Measurements from ENCODE around the gene TNFAIP8. TPM values are rescaled to one million over a fixed set of nuclear protein-coding genes. Genes with fewer than 3 reads are reported as not detected.
A peak's percentile ranks its signal among the peaks of the same experiment; 100 is the strongest.

The TNFAIP8 gene
- polyA plus RNA-seq, 4 donors: 8.5 to 12.7 (median 10.9) TPM

DNA sequence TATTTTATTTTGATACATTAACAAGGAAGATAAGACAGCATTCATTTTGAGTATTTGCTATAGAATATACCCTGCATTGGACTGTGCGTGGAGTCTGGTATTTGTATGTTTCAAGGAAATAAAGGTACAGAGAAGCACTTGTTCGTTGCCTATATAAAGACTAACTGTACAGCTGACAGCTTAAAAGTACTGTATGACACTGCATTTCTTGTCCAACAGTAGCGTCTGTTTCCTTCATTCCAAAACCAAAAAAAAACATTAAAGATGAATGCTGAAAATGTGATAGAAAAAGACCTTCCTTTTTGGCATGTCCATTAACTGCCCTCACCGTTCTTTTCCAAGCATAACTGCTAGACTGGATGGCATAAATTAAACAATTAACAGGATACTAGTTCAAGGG lies 15.3 kb downstream of the TNFAIP8 start:
- peaks cover 0 to 5% (median 0%) of the 10 kb centered on the region in 3 donors for H3K4me1 ChIP-seq (ENCODE audit: control insufficient read depth in 3 of 3, insufficient read depth in 2 of 3, low read depth in 1 of 3, low read length in 2 of 3)
- no peak for FAIRE-seq

DNA sequence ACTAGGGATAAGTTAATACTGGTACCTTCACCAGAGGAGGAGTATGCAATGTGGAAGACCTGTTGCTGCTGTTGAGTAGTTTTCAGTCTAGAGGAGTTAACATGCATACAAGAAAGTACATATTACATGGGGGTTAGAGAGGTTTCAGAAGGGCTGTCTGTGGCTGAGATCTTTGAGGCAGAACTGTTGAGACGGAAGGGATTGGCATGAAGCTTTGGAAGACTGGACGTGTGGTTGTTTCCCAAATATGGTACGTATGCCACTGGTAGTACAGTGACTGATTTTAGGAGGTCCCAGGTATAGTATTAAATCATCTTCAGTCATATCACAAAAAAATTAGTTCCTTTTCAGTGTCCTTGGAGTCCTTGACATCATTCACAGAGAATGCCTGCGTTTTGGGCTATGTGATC lies 17.6 kb downstream of the TNFAIP8 start:
- no peak overlapping the region for H3K4me3 ChIP-seq (ENCODE audit: low read depth in 1 of 3, low read length in 3 of 3)
- DNase-seq (no peak), FAIRE-seq (no peak)
- no peaks in the 10 kb centered on the region for H3K27me3 ChIP-seq (ENCODE audit: control insufficient read depth in 3 of 3, insufficient read depth in 3 of 3, low read length in 3 of 3)
- WGBS, 3 donors: 83 to 94% (median 94%) methylated on average over 4 of the region's 4 CpGs
- no peaks in the 10 kb centered on the region for H3K9me3 ChIP-seq (ENCODE audit: control insufficient read depth in 2 of 2, insufficient read depth in 1 of 2, low read depth in 1 of 2, low read length in 1 of 2)
- H3K27ac ChIP-seq (ENCODE audit: low read depth in 1 of 3, low read length in 2 of 3): no peak overlapping the region
- no peaks in the 10 kb centered on the region for H3K36me3 ChIP-seq (ENCODE audit: control insufficient read depth in 3 of 3, insufficient read depth in 2 of 3, low read depth in 1 of 3, low read length in 3 of 3)
- H3K4me1 ChIP-seq (ENCODE audit: control insufficient read depth in 3 of 3, insufficient read depth in 2 of 3, low read depth in 1 of 3, low read length in 2 of 3): peaks cover 0 to 5% (median 0%) of the 10 kb centered on the region in 3 donors

More for the DNA sequence above, 15.3 kb downstream of the TNFAIP8 start:
- H3K4me3 ChIP-seq (ENCODE audit: low read depth in 1 of 3, low read length in 3 of 3): no peak overlapping the region
- no peaks in the 10 kb centered on the region for H3K9me3 ChIP-seq (ENCODE audit: control insufficient read depth in 2 of 2, insufficient read depth in 1 of 2, low read depth in 1 of 2, low read length in 1 of 2)
- DNase-seq: no peak
- WGBS, 3 donors: 74 to 89% (median 85%) methylated on average over 4 of the region's 4 CpGs
- no peaks in the 10 kb centered on the region for H3K36me3 ChIP-seq (ENCODE audit: control insufficient read depth in 3 of 3, insufficient read depth in 2 of 3, low read depth in 1 of 3, low read length in 3 of 3)
- H3K27me3 ChIP-seq (ENCODE audit: control insufficient read depth in 3 of 3, insufficient read depth in 3 of 3, low read length in 3 of 3): no peaks in the 10 kb centered on the region
- H3K27ac ChIP-seq (ENCODE audit: low read depth in 1 of 3, low read length in 2 of 3): no peak overlapping the region

DNA sequence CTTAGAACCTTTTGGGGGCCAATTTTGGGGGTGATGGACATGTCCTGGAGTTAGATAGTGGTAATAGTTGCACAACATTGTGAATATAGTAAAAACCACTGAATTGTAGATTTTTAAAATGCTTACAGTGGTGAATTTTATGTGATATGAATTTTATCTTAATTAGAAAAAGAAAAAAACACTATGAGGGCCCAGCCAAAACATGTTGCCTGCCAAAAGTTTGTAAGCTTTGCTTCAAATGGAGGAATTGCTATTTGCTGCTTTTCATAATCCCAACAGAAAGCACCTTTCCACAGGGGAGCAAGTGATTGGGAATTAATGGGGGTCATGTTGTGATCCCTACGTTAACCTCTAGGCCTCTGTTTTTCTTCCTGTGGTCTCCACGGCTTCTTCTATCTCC lies 19.1 kb downstream of the TNFAIP8 start:
- H3K27ac ChIP-seq (ENCODE audit: low read depth in 1 of 3, low read length in 2 of 3): peak overlapping the region in 1 of 3 donors; percentile 20
- WGBS, 3 donors: 74 to 91% (median 91%) methylated on average over 2 of the region's 2 CpGs
- H3K4me3 ChIP-seq (ENCODE audit: low read depth in 1 of 3, low read length in 3 of 3): no peak overlapping the region
- FAIRE-seq (no peak), DNase-seq (no peak)
- no peaks in the 10 kb centered on the region for H3K4me1 ChIP-seq (ENCODE audit: control insufficient read depth in 3 of 3, insufficient read depth in 2 of 3, low read depth in 1 of 3, low read length in 2 of 3)
- H3K9me3 ChIP-seq (ENCODE audit: control insufficient read depth in 2 of 2, insufficient read depth in 1 of 2, low read depth in 1 of 2, low read length in 1 of 2): no peaks in the 10 kb centered on the region
- H3K36me3 ChIP-seq (ENCODE audit: control insufficient read depth in 3 of 3, insufficient read depth in 2 of 3, low read depth in 1 of 3, low read length in 3 of 3): no peaks in the 10 kb centered on the region
- no peaks in the 10 kb centered on the region for H3K27me3 ChIP-seq (ENCODE audit: control insufficient read depth in 3 of 3, insufficient read depth in 3 of 3, low read length in 3 of 3)

DNA sequence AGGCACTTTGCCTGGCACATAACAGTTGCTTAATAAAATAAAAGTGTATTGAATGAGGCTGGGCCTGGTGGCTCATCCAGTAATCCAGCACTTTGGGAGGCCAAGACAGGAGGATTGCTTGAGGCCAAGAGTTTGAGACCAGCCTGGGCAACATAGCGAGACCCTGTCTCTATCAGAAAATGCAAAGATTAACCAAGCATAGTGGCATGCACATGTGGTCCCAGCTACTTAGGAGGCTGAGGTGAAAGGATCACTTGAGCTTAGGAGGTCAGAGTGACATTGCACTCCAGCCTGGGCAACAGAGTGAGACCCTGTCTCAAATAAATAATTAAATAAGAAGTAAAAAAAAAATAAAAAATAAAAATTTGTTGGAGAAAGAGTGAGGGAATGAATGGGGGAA lies 21.2 kb downstream of the TNFAIP8 start:
- no peak for FAIRE-seq
- H3K27me3 ChIP-seq (ENCODE audit: control insufficient read depth in 3 of 3, insufficient read depth in 3 of 3, low read length in 3 of 3): no peaks in the 10 kb centered on the region

DNA sequence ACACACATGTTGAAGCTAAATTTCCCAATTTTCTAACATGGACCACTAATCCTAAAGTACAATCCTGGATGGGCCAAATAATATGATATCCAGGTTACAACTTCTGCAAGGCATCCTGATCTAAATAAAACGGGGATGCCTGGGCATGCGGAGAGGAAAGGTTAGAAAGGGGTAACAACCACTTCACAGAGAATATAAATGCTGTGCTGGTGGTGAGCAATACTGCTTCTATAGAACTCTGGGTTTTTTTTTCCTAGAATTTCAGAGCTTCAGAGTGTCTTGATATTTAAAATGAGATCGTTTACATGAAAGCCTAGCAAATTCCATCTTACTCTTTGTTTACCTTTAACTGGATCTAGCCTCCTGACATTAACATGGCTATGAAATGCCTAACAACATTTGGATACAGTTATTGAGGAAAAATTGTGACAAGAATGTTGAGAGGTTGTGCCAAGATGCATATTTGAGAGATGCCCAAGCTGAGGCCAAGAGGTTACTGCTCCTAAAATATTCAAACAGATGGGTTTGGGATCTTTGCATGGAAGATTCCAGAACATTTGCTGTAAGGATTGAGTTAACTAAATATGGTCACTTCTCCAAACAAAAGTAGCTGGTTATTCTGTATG lies 22.4 kb downstream of the TNFAIP8 start:
- DNase-seq (no peak), FAIRE-seq (no peak)
- 68 to 86% (median 77%) methylated on average over 3 of the region's 3 CpGs for WGBS, 3 donors
- no peaks in the 10 kb centered on the region for H3K4me1 ChIP-seq (ENCODE audit: control insufficient read depth in 3 of 3, insufficient read depth in 2 of 3, low read depth in 1 of 3, low read length in 2 of 3)
- H3K36me3 ChIP-seq (ENCODE audit: control insufficient read depth in 3 of 3, insufficient read depth in 2 of 3, low read depth in 1 of 3, low read length in 3 of 3): no peaks in the 10 kb centered on the region
- H3K27ac ChIP-seq (ENCODE audit: low read depth in 1 of 3, low read length in 2 of 3): no peak overlapping the region
- H3K4me3 ChIP-seq (ENCODE audit: low read depth in 1 of 3, low read length in 3 of 3): no peak overlapping the region
- no peaks in the 10 kb centered on the region for H3K9me3 ChIP-seq (ENCODE audit: control insufficient read depth in 2 of 2, insufficient read depth in 1 of 2, low read depth in 1 of 2, low read length in 1 of 2)
- no peaks in the 10 kb centered on the region for H3K27me3 ChIP-seq (ENCODE audit: control insufficient read depth in 3 of 3, insufficient read depth in 3 of 3, low read length in 3 of 3)

More for the DNA sequence above, 21.2 kb downstream of the TNFAIP8 start:
- H3K4me1 ChIP-seq (ENCODE audit: control insufficient read depth in 3 of 3, insufficient read depth in 2 of 3, low read depth in 1 of 3, low read length in 2 of 3): no peaks in the 10 kb centered on the region
- 96 to 100% (median 96%) methylated on average over 1 of the region's 1 CpG for WGBS, 3 donors
- no peaks in the 10 kb centered on the region for H3K9me3 ChIP-seq (ENCODE audit: control insufficient read depth in 2 of 2, insufficient read depth in 1 of 2, low read depth in 1 of 2, low read length in 1 of 2)
- no peak for DNase-seq
- H3K36me3 ChIP-seq (ENCODE audit: control insufficient read depth in 3 of 3, insufficient read depth in 2 of 3, low read depth in 1 of 3, low read length in 3 of 3): no peaks in the 10 kb centered on the region
- no peak overlapping the region for H3K27ac ChIP-seq (ENCODE audit: low read depth in 1 of 3, low read length in 2 of 3)
- no peak overlapping the region for H3K4me3 ChIP-seq (ENCODE audit: low read depth in 1 of 3, low read length in 3 of 3)

DNA sequence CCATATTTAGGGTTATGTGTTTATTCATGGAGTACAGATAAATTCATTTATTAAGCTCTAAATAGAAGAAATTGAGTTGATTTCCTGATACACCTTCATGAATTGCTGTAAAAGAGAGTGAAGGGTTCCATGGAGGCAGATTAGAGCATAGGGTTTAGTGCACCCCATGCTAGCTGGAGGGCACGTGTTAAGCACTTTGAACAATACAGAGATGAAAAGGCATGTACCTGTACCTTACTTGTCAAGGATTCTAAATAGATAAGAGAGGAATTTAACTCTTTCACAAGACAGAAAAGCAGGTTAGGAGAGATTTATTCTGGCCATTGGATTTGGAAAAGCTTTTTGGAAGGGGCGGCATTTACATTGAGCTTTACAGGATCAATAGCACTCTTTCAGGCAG lies 23.3 kb downstream of the TNFAIP8 start:
- Histone ChIP-seq H3K27me3 (ENCODE audit: control insufficient read depth in 3 of 3, insufficient read depth in 3 of 3, low read length in 3 of 3) (no peaks in the 10 kb centered on the region), H3K9me3 (ENCODE audit: control insufficient read depth in 2 of 2, insufficient read depth in 1 of 2, low read depth in 1 of 2, low read length in 1 of 2) (no peaks in the 10 kb centered on the region), H3K36me3 (ENCODE audit: control insufficient read depth in 3 of 3, insufficient read depth in 2 of 3, low read depth in 1 of 3, low read length in 3 of 3) (no peaks in the 10 kb centered on the region), H3K27ac (ENCODE audit: low read depth in 1 of 3, low read length in 2 of 3) (no peak overlapping the region), H3K4me3 (ENCODE audit: low read depth in 1 of 3, low read length in 3 of 3) (no peak overlapping the region), H3K4me1 (ENCODE audit: control insufficient read depth in 3 of 3, insufficient read depth in 2 of 3, low read depth in 1 of 3, low read length in 2 of 3) (no peaks in the 10 kb centered on the region)
- FAIRE-seq: no peak
- WGBS, 3 donors: 81 to 90% (median 90%) methylated on average over 2 of the region's 2 CpGs
- no peak for DNase-seq

DNA sequence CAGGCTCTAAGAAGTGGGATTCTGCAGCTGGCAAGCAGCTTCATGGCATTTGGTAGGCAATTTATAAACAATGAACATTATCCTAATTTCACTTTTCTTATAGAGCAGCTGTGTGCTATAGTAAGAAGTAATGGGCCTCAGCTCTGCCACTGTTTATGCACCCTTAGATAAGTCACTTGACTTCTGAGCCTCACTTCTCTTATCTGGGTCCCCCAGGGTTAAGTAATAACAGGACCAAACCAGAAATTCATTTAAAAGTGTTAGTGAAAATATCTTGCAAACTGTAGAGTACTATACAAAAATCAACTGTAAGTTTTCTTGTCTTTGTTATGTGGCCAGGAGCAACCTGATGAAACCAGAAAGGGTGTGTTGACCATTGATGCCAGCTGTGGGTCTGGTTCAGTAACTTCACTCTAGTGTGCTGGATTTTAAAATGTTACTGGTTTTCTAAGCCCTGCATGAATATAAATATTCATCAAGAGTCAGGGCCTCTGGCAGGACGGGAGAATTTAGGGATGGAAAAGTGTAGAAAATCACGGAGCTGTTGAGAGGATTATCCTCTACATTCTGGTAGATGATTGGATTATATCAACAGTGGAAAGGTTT lies 24.2 kb downstream of the TNFAIP8 start:
- 85 to 95% (median 94%) methylated on average over 2 of the region's 2 CpGs for WGBS, 3 donors
- H3K27me3 ChIP-seq (ENCODE audit: control insufficient read depth in 3 of 3, insufficient read depth in 3 of 3, low read length in 3 of 3): no peaks in the 10 kb centered on the region
- no peaks in the 10 kb centered on the region for H3K4me1 ChIP-seq (ENCODE audit: control insufficient read depth in 3 of 3, insufficient read depth in 2 of 3, low read depth in 1 of 3, low read length in 2 of 3)
- FAIRE-seq (no peak), DNase-seq (no peak)
- H3K36me3 ChIP-seq (ENCODE audit: control insufficient read depth in 3 of 3, insufficient read depth in 2 of 3, low read depth in 1 of 3, low read length in 3 of 3): no peaks in the 10 kb centered on the region
- no peak overlapping the region for H3K27ac ChIP-seq (ENCODE audit: low read depth in 1 of 3, low read length in 2 of 3)
- no peaks in the 10 kb centered on the region for H3K9me3 ChIP-seq (ENCODE audit: control insufficient read depth in 2 of 2, insufficient read depth in 1 of 2, low read depth in 1 of 2, low read length in 1 of 2)
- no peak overlapping the region for H3K4me3 ChIP-seq (ENCODE audit: low read depth in 1 of 3, low read length in 3 of 3)

DNA sequence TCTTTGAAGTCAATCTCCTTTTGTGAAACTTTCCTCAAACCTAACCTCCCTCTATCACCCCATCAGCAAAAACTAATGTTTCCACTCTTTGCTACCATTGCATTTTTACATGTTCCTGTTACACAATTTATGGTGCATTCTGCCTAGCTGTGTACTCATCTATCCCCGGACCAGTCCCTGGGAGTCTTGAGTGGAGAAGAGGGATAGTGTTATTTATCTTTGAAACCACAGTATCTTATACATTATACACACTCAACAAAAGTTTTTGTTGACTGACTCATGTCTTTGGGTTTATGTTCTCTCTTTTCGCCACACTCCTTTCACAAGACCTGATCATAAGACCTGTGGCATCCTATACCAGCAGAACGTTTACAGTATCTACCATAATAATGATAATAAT lies 26.4 kb downstream of the TNFAIP8 start:
- Histone ChIP-seq H3K27ac (ENCODE audit: low read depth in 1 of 3, low read length in 2 of 3) (no peak overlapping the region), H3K4me1 (ENCODE audit: control insufficient read depth in 3 of 3, insufficient read depth in 2 of 3, low read depth in 1 of 3, low read length in 2 of 3) (peaks cover 0 to 3% (median 2%) of the 10 kb centered on the region in 3 donors)

DNA sequence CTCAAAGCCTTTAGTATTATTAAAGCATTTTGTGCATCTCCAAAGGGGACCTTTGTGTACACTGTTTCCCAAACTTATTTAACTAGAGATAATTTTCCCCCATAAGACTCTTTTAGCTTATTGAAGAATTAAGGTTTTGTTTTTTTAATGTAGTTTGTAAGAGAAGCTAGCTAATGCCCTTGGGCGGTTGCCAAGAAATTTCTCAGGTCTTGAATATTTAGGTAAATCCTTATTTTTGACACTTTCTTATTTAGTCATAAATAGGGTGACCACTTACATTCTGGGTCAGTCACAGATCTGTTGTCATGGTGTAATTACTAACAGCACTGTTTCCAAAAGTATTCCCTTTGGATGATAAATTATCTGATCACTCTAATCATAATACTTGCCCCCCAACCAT lies 27.2 kb downstream of the TNFAIP8 start:
- Histone ChIP-seq H3K27me3 (ENCODE audit: control insufficient read depth in 3 of 3, insufficient read depth in 3 of 3, low read length in 3 of 3) (no peaks in the 10 kb centered on the region), H3K27ac (ENCODE audit: low read depth in 1 of 3, low read length in 2 of 3) (no peak overlapping the region), H3K9me3 (ENCODE audit: control insufficient read depth in 2 of 2, insufficient read depth in 1 of 2, low read depth in 1 of 2, low read length in 1 of 2) (no peaks in the 10 kb centered on the region), H3K4me3 (ENCODE audit: low read depth in 1 of 3, low read length in 3 of 3) (no peak overlapping the region), H3K4me1 (ENCODE audit: control insufficient read depth in 3 of 3, insufficient read depth in 2 of 3, low read depth in 1 of 3, low read length in 2 of 3) (peaks cover 0 to 3% (median 2%) of the 10 kb centered on the region in 3 donors), H3K36me3 (ENCODE audit: control insufficient read depth in 3 of 3, insufficient read depth in 2 of 3, low read depth in 1 of 3, low read length in 3 of 3) (no peaks in the 10 kb centered on the region)
- DNase-seq (no peak), FAIRE-seq (no peak)
- WGBS, 3 donors: 91 to 97% (median 94%) methylated on average over 1 of the region's 1 CpG

More for the DNA sequence above, 26.4 kb downstream of the TNFAIP8 start:
- no peaks in the 10 kb centered on the region for H3K27me3 ChIP-seq (ENCODE audit: control insufficient read depth in 3 of 3, insufficient read depth in 3 of 3, low read length in 3 of 3)
- 81 to 94% (median 86%) methylated on average over 3 of the region's 3 CpGs for WGBS, 3 donors
- no peaks in the 10 kb centered on the region for H3K36me3 ChIP-seq (ENCODE audit: control insufficient read depth in 3 of 3, insufficient read depth in 2 of 3, low read depth in 1 of 3, low read length in 3 of 3)
- no peaks in the 10 kb centered on the region for H3K9me3 ChIP-seq (ENCODE audit: control insufficient read depth in 2 of 2, insufficient read depth in 1 of 2, low read depth in 1 of 2, low read length in 1 of 2)
- no peak for DNase-seq
- no peak for FAIRE-seq
- no peak overlapping the region for H3K4me3 ChIP-seq (ENCODE audit: low read depth in 1 of 3, low read length in 3 of 3)
